ENCODE data around the gene UVRAG.
A peak's percentile ranks its signal among the peaks of the same experiment; 100 is the strongest.

Gene UVRAG

GRCh38 chr11:75944515-75944914 lies 129.5 kb downstream of the UVRAG start:
- TF ChIP-seq ZBTB7A (IDR thresholded peaks at IDR 0.05; ENCODE audit: low read depth) (no peak), CREB1 (IDR thresholded peaks at IDR 0.05; ENCODE audit: low read depth) (no peak), USF1 (IDR thresholded peaks at IDR 0.05) (no peak), FOXM1 (IDR thresholded peaks at IDR 0.05; ENCODE audit: borderline replicate concordance, low read depth) (no peak), CEBPB (IDR thresholded peaks at IDR 0.05) (0 out of 2 replicates have a peak, but pooled peaks have one; percentile 25), EP300 (IDR thresholded peaks at IDR 0.05; ENCODE audit: borderline replicate concordance) (no peak), TCF12 (IDR thresholded peaks at IDR 0.05; ENCODE audit: low read depth) (no peak)

- no peak for TF ChIP-seq REST (IDR thresholded peaks at IDR 0.05; ENCODE audit: low read depth)
- no peak for TF ChIP-seq CREB1 (IDR thresholded peaks at IDR 0.05; ENCODE audit: low read depth)
- no peak for TF ChIP-seq USF1 (IDR thresholded peaks at IDR 0.05)
- no peak for TF ChIP-seq ZBTB7A (IDR thresholded peaks at IDR 0.05; ENCODE audit: low read depth)
- no peak for TF ChIP-seq EP300 (IDR thresholded peaks at IDR 0.05; ENCODE audit: borderline replicate concordance)
- TF ChIP-seq MAX (IDR thresholded peaks at IDR 0.05): no peak
- TF ChIP-seq CEBPB (IDR thresholded peaks at IDR 0.05): no peak
- no peak for TF ChIP-seq FOXM1 (IDR thresholded peaks at IDR 0.05; ENCODE audit: borderline replicate concordance, low read depth)
These were observed 130.4 kb downstream of the UVRAG start for GRCh38 chr11:75945446-75945845.

- TF ChIP-seq USF1 (IDR thresholded peaks at IDR 0.05): no peak
- no peak for TF ChIP-seq YY1 (IDR thresholded peaks at IDR 0.05; ENCODE audit: low read depth)
- no peak for TF ChIP-seq REST (IDR thresholded peaks at IDR 0.05; ENCODE audit: low read depth)
- TF ChIP-seq EP300 (IDR thresholded peaks at IDR 0.05; ENCODE audit: borderline replicate concordance): no peak
- TF ChIP-seq CEBPB (IDR thresholded peaks at IDR 0.05): no peak
- no peak for TF ChIP-seq ZBTB7A (IDR thresholded peaks at IDR 0.05; ENCODE audit: low read depth)
- TF ChIP-seq MAX (IDR thresholded peaks at IDR 0.05): no peak
- no peak for TF ChIP-seq NFIC (IDR thresholded peaks at IDR 0.05)
- TF ChIP-seq TAF1 (IDR thresholded peaks at IDR 0.05; ENCODE audit: low read depth): no peak
- TF ChIP-seq FOXM1 (IDR thresholded peaks at IDR 0.05; ENCODE audit: borderline replicate concordance, low read depth): no peak
- no peak for TF ChIP-seq CREB1 (IDR thresholded peaks at IDR 0.05; ENCODE audit: low read depth)
- TF ChIP-seq RAD21 (IDR thresholded peaks at IDR 0.05; ENCODE audit: low read depth): no peak
- TF ChIP-seq TCF12 (IDR thresholded peaks at IDR 0.05; ENCODE audit: low read depth): no peak
- TF ChIP-seq TEAD4 (IDR thresholded peaks at IDR 0.05): no peak
- no peak for TF ChIP-seq EGR1 (IDR thresholded peaks at IDR 0.05)
These were observed 130.9 kb downstream of the UVRAG start for GRCh38 chr11:75945947-75946346.

GRCh38 chr11:75946531-75947530 lies 131.8 kb downstream of the UVRAG start:
- TF ChIP-seq EGR1 (IDR thresholded peaks at IDR 0.05) (no peak), NFIC (IDR thresholded peaks at IDR 0.05) (peak; percentile 20; the same call in 1 of the 2 replicates), REST (IDR thresholded peaks at IDR 0.05; ENCODE audit: low read depth) (no peak)

Data from Ishikawa (cell line).